GM13977 (cell line): ENCODE results near the gene SAMD1.
"Not testable (repeated sequence)": the region's sequence is repeated elsewhere in the genome, so short reads cannot be mapped to it uniquely, and the experiment has no call there.

Source experiments
- DNase-seq: peaks from one replicate; pipeline ENCODE4 v3.0.0; 2012; ENCODE audit warnings: low spot score
- in situ Hi-C: fragments of 300-500 bp; cut with MboI; formaldehyde crosslinking; loops from one replicate; pipeline ENCODE4 v1.12.0; 2022; ENCODE audit warnings: low sequenced_read_pairs, low pct_unique_long_range_greater_than_20kb, mixed read lengths, inconsistent platforms; ENCODE audit not compliant: unreplicated experiment
- TF ChIP-seq, protein P1 (sequence below): IDR thresholded peaks from 2 replicates; pipeline ENCODE4 v1.5.1; 2012; ENCODE audit warnings: mild to moderate bottlenecking, control low read depth; ENCODE audit not compliant: insufficient read depth; ENCODE audit errors: extremely low read depth, missing control alignments

SAMD1 gene

DNA sequence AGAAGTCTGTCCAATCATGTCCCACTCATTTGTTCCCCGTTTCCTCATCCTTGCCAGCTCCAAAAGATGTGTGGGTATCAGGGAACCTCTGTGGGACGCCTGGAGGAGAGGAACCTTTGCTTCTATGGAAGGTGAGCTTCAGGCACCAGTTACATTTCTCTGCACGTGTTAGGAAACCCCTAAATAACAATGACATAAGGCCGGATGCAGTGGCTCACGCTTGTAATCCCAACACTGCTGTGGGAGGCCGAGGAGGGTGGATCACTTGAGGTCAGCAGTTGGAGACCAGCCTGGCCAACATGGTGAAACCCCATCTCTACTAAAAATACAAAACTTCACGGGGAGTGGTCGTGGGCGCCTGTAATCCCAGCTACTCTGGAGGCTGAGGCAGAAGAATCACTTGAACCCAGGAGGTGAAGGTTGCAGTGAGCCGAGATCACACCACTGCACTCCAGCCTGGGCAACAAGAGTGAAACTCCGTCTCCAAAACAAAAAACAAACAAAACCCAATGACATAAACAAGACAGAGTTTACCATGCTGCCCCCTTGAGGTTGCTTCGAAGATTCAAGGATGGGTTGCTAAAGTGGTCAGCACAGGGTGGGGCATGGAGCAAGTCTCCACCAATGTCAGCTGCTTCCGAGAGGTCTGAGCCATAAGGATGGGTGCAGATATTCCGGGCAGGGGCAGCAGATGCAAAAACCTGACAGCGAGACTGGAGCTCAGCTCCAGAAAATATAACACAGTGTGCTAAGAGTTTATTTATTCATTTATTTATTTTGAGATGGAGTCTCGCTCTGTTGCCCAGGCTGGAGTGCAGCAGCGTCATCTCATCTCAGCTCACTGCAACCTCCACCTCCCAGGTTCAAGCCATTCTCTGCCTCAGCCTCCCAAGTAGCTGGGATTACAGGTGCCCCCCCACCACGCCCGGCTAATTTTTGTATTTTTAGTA is 47.6 kb downstream of the SAMD1 start:
- in situ Hi-C loops, DNase-seq: not testable (repeated sequence)
- TF ChIP-seq, protein P1, sequence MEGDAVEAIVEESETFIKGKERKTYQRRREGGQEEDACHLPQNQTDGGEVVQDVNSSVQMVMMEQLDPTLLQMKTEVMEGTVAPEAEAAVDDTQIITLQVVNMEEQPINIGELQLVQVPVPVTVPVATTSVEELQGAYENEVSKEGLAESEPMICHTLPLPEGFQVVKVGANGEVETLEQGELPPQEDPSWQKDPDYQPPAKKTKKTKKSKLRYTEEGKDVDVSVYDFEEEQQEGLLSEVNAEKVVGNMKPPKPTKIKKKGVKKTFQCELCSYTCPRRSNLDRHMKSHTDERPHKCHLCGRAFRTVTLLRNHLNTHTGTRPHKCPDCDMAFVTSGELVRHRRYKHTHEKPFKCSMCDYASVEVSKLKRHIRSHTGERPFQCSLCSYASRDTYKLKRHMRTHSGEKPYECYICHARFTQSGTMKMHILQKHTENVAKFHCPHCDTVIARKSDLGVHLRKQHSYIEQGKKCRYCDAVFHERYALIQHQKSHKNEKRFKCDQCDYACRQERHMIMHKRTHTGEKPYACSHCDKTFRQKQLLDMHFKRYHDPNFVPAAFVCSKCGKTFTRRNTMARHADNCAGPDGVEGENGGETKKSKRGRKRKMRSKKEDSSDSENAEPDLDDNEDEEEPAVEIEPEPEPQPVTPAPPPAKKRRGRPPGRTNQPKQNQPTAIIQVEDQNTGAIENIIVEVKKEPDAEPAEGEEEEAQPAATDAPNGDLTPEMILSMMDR = peak; percentile 62

DNA sequence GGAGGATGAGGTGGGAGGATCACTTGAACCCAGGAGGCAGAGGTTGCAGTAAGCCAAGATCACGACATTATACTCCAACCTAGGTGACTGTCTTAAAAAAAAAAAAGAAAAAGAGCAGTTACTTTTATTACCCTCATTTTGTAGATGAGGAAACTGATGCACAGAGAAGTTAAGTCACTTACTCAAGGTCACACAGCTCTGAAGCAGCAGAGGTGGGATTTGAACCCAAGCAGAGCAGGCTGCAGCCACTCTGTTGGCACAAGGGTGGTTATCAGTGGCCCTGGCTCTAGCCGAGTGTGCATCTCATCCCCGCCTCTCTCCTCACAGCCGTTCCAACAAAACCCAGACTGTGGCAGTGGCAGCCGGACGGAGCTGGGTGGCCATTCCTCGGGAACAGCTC is 51.4 kb downstream of the SAMD1 start:
- DNase-seq = no peak
- TF ChIP-seq, protein P1 = no peak
- in situ Hi-C loops = no loop called here
